GM19240 (cell line): ENCODE results near the gene MFN1.

ENCODE experiments used
- DNase-seq: peaks from one replicate; pipeline ENCODE4 v3.0.0; 2011; ENCODE audit warnings: low spot score; ENCODE audit not compliant: insufficient read length

MFN1 gene

GRCh38 chr3:179428876-179429548 lies 81.5 kb downstream of the MFN1 start:
- no peak for DNase-seq

DNA sequence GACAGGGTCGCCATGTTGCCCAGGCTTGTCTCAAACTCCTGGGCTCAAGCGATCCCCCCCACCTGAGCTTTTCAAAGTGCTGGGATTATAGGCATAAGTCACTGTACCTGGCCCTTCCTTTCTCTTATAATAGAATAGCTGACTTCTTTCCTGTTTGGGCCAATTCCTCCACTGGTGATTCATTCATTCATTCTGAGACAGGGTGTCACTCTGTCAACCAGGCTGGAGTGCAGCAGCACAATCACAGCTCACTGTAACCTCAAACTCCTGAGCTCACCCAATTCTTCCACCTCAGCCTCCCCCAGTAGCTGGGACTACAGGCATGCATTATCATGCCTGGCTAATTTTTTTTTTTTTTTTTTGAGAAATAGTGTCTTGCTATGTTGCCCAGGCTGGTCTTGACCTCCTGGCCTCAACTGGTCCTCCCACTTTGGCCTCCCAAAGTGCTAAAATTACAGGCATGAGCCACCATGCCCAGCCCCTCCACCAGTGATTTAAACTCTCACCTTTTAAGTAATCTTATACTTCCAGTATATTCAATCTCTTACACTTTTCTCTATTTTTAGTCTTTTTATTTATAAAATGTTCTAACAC lies 82.9 kb downstream of the MFN1 start:
- DNase-seq, result no peak

GRCh38 chr3:179432021-179432420 lies 84.5 kb downstream of the MFN1 start:
- DNase-seq, result no peak

- no peak for DNase-seq
Observed at GRCh38 chr3:179432451-179432850, 84.9 kb downstream of the MFN1 start.

DNA sequence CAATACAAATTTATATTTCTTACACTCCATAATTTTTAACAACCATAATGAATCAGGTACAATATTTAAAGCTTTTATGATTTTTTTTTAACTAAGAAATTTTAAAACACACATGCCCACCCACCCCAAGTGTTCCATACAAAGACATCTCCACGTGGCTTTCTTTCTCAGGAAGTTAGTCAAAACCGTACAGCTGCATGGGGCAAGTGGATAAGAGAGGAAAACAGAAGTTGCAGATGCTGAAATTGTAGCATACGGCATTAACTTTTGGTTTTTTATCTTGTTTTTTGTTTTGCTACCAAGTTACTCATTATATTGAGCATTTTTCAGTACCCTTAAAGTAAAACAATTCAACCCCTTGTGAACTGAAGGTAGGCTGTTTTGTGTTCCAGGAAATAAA lies 89.0 kb downstream of the MFN1 start:
- no peak for DNase-seq

GRCh38 chr3:179438841-179439240 lies 91.3 kb downstream of the MFN1 start:
- DNase-seq, result no peak
